T-helper 1 cell (primary cell): ENCODE data around the gene CTNNA1.
"Not testable (repeated sequence)": the region's sequence is repeated elsewhere in the genome, so short reads cannot be mapped to it uniquely, and the experiment has no call there.

Source experiments
- DNase-seq, 5 donors: peaks; one replicate each; pipeline ENCODE4 v3.0.0-alpha.2; 2012 to 2020

The CTNNA1 gene

GRCh38 chr5:138817241-138817640 lies 64.0 kb downstream of the CTNNA1 start:
- no peak for DNase-seq

GRCh38 chr5:138819081-138819480 lies 65.9 kb downstream of the CTNNA1 start:
- no peak for DNase-seq

GRCh38 chr5:138820695-138821094 lies 67.5 kb downstream of the CTNNA1 start:
- no peak for DNase-seq

GRCh38 chr5:138824516-138824915 lies 71.3 kb downstream of the CTNNA1 start:
- no peak for DNase-seq

GRCh38 chr5:138824924-138825863 lies 72.0 kb downstream of the CTNNA1 start:
- DNase-seq = no peak

GRCh38 chr5:138828556-138828955 lies 75.3 kb downstream of the CTNNA1 start:
- no peak for DNase-seq

- no peak for DNase-seq
Measured at GRCh38 chr5:138829341-138829740, 76.1 kb downstream of the CTNNA1 start.

- DNase-seq = no peak
Measured at GRCh38 chr5:138831703-138832102, 78.5 kb downstream of the CTNNA1 start.

GRCh38 chr5:138832218-138832617 lies 79.0 kb downstream of the CTNNA1 start:
- no peak for DNase-seq

- no peak for DNase-seq
Measured at GRCh38 chr5:138833080-138833479, 79.9 kb downstream of the CTNNA1 start.

GRCh38 chr5:138833726-138834480 lies 80.7 kb downstream of the CTNNA1 start:
- no peak for DNase-seq

- DNase-seq = not testable (repeated sequence)
Measured at GRCh38 chr5:138834853-138835252, 81.6 kb downstream of the CTNNA1 start.

- DNase-seq = no peak
Measured at GRCh38 chr5:138837160-138837559, 83.9 kb downstream of the CTNNA1 start.

- DNase-seq = no peak
Measured at GRCh38 chr5:138840103-138840502, 86.9 kb downstream of the CTNNA1 start.

- no peak for DNase-seq
Measured at GRCh38 chr5:138841531-138841930, 88.3 kb downstream of the CTNNA1 start.

GRCh38 chr5:138843316-138844124 lies 90.3 kb downstream of the CTNNA1 start:
- no peak for DNase-seq

GRCh38 chr5:138844125-138844461 lies 90.9 kb downstream of the CTNNA1 start:
- DNase-seq = no peak

- no peak for DNase-seq
Measured at GRCh38 chr5:138844812-138845513, 91.7 kb downstream of the CTNNA1 start.

- DNase-seq = no peak
Measured at GRCh38 chr5:138849439-138849838, 96.2 kb downstream of the CTNNA1 start.

- DNase-seq = no peak
Measured at GRCh38 chr5:138849882-138850281, 96.7 kb downstream of the CTNNA1 start.

GRCh38 chr5:138850865-138851435 lies 97.7 kb downstream of the CTNNA1 start:
- DNase-seq = no peak

- no peak for DNase-seq
Measured at GRCh38 chr5:138853132-138853531, 99.9 kb downstream of the CTNNA1 start.
